Measurements from ENCODE around the gene IGSF22.

GRCh38 chr11:18714443-18714780 lies 11.6 kb downstream of the IGSF22 start:
- no peak for TF ChIP-seq POLR2AphosphoS5 (IDR thresholded peaks at IDR 0.05)
- TF ChIP-seq, protein P1, sequence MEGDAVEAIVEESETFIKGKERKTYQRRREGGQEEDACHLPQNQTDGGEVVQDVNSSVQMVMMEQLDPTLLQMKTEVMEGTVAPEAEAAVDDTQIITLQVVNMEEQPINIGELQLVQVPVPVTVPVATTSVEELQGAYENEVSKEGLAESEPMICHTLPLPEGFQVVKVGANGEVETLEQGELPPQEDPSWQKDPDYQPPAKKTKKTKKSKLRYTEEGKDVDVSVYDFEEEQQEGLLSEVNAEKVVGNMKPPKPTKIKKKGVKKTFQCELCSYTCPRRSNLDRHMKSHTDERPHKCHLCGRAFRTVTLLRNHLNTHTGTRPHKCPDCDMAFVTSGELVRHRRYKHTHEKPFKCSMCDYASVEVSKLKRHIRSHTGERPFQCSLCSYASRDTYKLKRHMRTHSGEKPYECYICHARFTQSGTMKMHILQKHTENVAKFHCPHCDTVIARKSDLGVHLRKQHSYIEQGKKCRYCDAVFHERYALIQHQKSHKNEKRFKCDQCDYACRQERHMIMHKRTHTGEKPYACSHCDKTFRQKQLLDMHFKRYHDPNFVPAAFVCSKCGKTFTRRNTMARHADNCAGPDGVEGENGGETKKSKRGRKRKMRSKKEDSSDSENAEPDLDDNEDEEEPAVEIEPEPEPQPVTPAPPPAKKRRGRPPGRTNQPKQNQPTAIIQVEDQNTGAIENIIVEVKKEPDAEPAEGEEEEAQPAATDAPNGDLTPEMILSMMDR (IDR thresholded peaks at IDR 0.05), result no peak
